CD4-positive, CD25-positive, alpha-beta regulatory T cell (primary cell): ENCODE results near the gene IL4I1. TPM values are rescaled to one million over a fixed set of nuclear protein-coding genes. Genes with fewer than 3 reads are reported as not detected.
"Not testable (repeated sequence)": the region's sequence is repeated elsewhere in the genome, so short reads cannot be mapped to it uniquely, and the experiment has no call there.

ENCODE experiments used
- ATAC-seq, 2 donors: fragments of 150-1000 bp; cut with Tn5 transposase; one replicate each; pipeline ENCODE4 v1.10.0; 2021; ENCODE audit warnings: low read depth in 2 of 2, moderate number of reproducible peaks in 2 of 2, moderate library complexity in 1 of 2
- DNase-seq, 3 donors: peaks; one replicate each; pipeline versions ENCODE4 v3.0.0 to v3.0.0-alpha.2; 2012 to 2022; ENCODE audit warnings: mixed read lengths in 1 of 3
- H3K27ac ChIP-seq: one replicate; pipeline ENCODE4 v1.7.0; 2013; ENCODE audit warnings: mild to moderate bottlenecking, low read length; ENCODE audit not compliant: insufficient read depth, poor library complexity, severe bottlenecking
- H3K27me3 ChIP-seq: one replicate; pipeline ENCODE4 v1.7.0; 2013; ENCODE audit warnings: low read length; ENCODE audit not compliant: control insufficient read depth, insufficient read depth
- H3K36me3 ChIP-seq: one replicate; pipeline ENCODE4 v1.7.0; 2013; ENCODE audit warnings: mild to moderate bottlenecking, low read length, moderate library complexity; ENCODE audit not compliant: control insufficient read depth, insufficient read depth
- H3K4me1 ChIP-seq: 2 replicates; pipeline ENCODE4 v1.7.0; 2013; ENCODE audit warnings: mild to moderate bottlenecking, low read length; ENCODE audit not compliant: insufficient read depth, control insufficient read depth, poor library complexity, severe bottlenecking
- H3K4me3 ChIP-seq: one replicate; pipeline ENCODE4 v1.7.0; 2013; ENCODE audit warnings: low read depth, mild to moderate bottlenecking, low read length, moderate library complexity
- H3K9me3 ChIP-seq, 2 experiments: 1 replicate in 1 of 2; 2 replicates in 1 of 2; pipeline ENCODE4 v1.7.0; 2013; ENCODE audit warnings: low read length in 2 of 2, mild to moderate bottlenecking in 1 of 2, moderate library complexity in 1 of 2; ENCODE audit not compliant: control insufficient read depth in 2 of 2
- H3K27ac Mint-ChIP-seq, 3 donors: one replicate each; pipeline ENCODE4 v1.8.0; 2020 to 2022; ENCODE audit warnings: mild to moderate bottlenecking in 3 of 3, mixed read lengths in 3 of 3, moderate library complexity in 2 of 3
- H3K27me3 Mint-ChIP-seq: one replicate; pipeline ENCODE4 v1.8.0; 2022; ENCODE audit warnings: mild to moderate bottlenecking, mixed read lengths
- H3K36me3 Mint-ChIP-seq: one replicate; pipeline ENCODE4 v1.8.0; 2020; ENCODE audit warnings: mixed read lengths
- H3K4me1 Mint-ChIP-seq, 4 donors: one replicate each; pipeline ENCODE4 v1.8.0; 2020 to 2022; ENCODE audit warnings: mixed read lengths in 4 of 4, mild to moderate bottlenecking in 1 of 4
- H3K4me3 Mint-ChIP-seq, 4 donors: one replicate each; pipeline ENCODE4 v1.8.0; 2020 to 2022; ENCODE audit warnings: mild to moderate bottlenecking in 4 of 4, mixed read lengths in 4 of 4, moderate library complexity in 3 of 4
- H3K9me3 Mint-ChIP-seq, 7 donors: one replicate each; pipeline ENCODE4 v1.8.0; 2020 to 2022; ENCODE audit warnings: mixed read lengths in 7 of 7, mild to moderate bottlenecking in 3 of 7, moderate library complexity in 2 of 7
- polyA plus RNA-seq, 4 donors: library from polyadenylated mRNA; unstranded; fragments of 300-500 nt; fragmentation: Illumina TruSeq; gene quantifications; one replicate each; pipeline ENCODE4 v1.2.3, GENCODE V29; 2021
- total RNA-seq: library from RNA; stranded (reverse); gene quantifications from one replicate; pipeline ENCODE4 v1.2.3, GENCODE V29; 2022

The IL4I1 gene
- total and polyA plus RNA-seq, 5 donors from 2014 or later: 0.20 to 3.7 (median 0.37) TPM

DNA sequence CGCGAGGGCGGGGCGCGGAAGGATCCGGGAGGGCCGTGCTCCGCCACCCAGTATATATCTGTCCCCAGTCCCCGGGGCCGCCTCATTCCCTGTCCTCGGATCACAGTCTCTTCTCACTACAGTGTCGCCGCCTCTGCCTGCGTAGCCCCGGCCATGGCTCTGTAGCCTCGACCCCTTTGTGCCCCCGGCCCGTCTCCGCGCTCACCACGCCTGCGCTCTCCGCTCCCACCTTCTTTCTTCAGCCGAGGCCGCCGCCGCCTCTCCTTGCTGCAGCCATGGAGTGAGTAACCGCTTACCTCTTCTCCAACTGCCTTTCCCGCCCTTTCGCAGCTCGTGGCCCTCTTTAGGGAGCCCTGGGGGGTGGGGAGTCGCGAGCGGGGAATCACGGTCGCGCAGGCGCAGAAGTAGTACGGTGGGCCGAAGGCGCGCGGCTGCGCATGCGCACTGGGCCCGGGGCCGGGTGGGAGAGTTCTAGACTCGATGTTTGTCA is 32.5 kb upstream of the IL4I1 start, which contains the start of the genes ATF5 and NUP62:
Gene ATF5 (plus strand): TSS at position 85 of the 490 bp plus-strand sequence. CDS start 1,646 bp downstream, outside the sequence.
Gene NUP62 (minus strand): TSS at position 384 of the 490 bp plus-strand sequence. CDS start 19,697 bp downstream, outside the sequence.
- H3K9me3 Mint-ChIP-seq: peaks cover 0 to 3% (median 0%) of the 10 kb centered on the region in 7 donors
- peak within 1 kb of the TSS; percentile 97 to 99 (median 97) for H3K4me3 Mint-ChIP-seq
- peak within 1 kb of the TSS; percentile 95 for H3K27ac ChIP-seq
- H3K4me1 Mint-ChIP-seq: peaks cover 11 to 79% (median 51%) of the 10 kb centered on the region in 4 donors
- no peaks in the 10 kb centered on the region for H3K9me3 ChIP-seq
- peak; percentile 86 to 93 (median 90) for DNase-seq
- peaks cover 9% of the 10 kb centered on the region for H3K36me3 Mint-ChIP-seq
- H3K4me1 ChIP-seq: peaks cover 58% of the 10 kb centered on the region
- ATAC-seq: peak; percentile 34 to 42
- peaks cover 16% of the 10 kb centered on the region for H3K27me3 Mint-ChIP-seq
- H3K4me3 ChIP-seq: peak within 1 kb of the TSS; percentile 84
- H3K27me3 ChIP-seq: no peaks in the 10 kb centered on the region
- peak within 1 kb of the TSS; percentile 98 to 99 (median 98) for H3K27ac Mint-ChIP-seq
- H3K36me3 ChIP-seq: peaks cover 24% of the 10 kb centered on the region

DNA sequence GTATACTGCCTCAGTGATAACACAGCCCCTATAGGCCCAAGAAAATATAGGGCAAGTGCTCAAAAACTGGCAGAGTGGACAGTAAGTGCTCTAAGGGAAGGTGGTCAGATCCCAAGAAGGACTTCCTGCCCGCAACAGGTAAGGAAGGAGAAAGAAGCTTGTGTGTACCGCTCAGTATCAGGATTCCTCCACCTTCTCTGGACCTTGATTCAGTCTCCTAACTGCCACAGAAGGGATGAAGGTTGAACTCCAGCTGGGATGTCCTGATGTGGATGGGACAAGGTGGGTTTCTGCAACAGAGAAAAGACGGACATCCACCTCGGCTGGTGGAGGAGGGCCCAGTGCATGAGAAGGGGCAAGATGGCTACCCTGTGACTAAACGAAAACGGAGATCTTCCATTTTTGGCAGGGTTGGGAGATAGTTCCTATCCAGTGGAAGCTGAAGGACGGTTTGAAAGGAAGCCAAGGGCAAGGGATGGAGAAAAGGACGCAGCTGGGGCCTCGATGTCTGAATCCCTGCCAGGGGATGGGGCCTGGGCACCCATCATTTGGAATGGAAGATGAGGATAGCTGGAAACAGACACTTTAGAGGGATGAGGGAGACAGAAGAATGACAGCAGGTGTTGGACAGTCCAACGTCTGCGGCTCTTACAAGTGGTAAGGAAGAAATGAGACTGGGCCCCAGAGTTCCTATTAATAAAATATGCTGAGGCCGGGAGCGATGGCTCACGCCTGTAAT is 31.0 kb upstream of the IL4I1 start:
- no peak overlapping the region for H3K27ac ChIP-seq
- DNase-seq (no peak), ATAC-seq (no peak)
- peak overlapping the region; percentile 37 for H3K4me3 ChIP-seq
- peaks cover 11 to 78% (median 44%) of the 10 kb centered on the region in 4 donors for H3K4me1 Mint-ChIP-seq
- H3K9me3 Mint-ChIP-seq: peaks cover 0 to 3% (median 0%) of the 10 kb centered on the region in 7 donors
- H3K9me3 ChIP-seq: no peaks in the 10 kb centered on the region
- H3K27ac Mint-ChIP-seq: peak overlapping the region; percentile 60 to 98 (median 89)
- peaks cover 9% of the 10 kb centered on the region for H3K36me3 Mint-ChIP-seq
- peaks cover 34% of the 10 kb centered on the region for H3K36me3 ChIP-seq
- H3K4me1 ChIP-seq: peaks cover 48% of the 10 kb centered on the region
- no peaks in the 10 kb centered on the region for H3K27me3 ChIP-seq
- peak overlapping the region; percentile 97 to 99 (median 97) for H3K4me3 Mint-ChIP-seq
- peaks cover 16% of the 10 kb centered on the region for H3K27me3 Mint-ChIP-seq

DNA sequence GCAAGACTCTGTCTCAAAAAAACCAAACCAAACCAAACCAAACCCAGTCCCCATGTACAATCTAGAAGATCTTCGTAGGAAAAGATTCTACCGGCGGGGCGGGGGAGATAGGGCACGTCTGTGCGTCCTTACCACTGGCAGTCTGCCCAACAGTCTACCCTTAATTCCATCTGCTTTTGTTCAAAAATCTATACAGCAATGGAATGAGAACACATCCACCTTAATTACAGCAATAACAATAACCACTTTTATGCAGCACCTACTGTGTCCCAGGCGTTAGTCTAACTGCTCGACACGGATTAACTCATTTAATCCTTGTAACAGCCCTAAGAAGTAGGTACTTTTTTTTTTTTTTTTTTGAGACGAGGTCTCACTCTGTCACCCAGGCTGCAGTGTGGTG is 29.8 kb upstream of the IL4I1 start:
- Mint-ChIP-seq H3K9me3 (peaks cover 0 to 3% (median 0%) of the 10 kb centered on the region in 7 donors), H3K4me1 (peaks cover 4 to 76% (median 41%) of the 10 kb centered on the region in 4 donors), H3K36me3 (peaks cover 9% of the 10 kb centered on the region), H3K27ac (peak overlapping the region in 1 of 3 donors; percentile 36), H3K27me3 (peaks cover 16% of the 10 kb centered on the region), H3K4me3 (peak overlapping the region in 2 of 4 donors; percentile 41 to 71)
- DNase-seq (no peak), ATAC-seq (no peak)
- H3K36me3 ChIP-seq: peaks cover 42% of the 10 kb centered on the region
- H3K9me3 ChIP-seq: no peaks in the 10 kb centered on the region
- H3K4me3 ChIP-seq: no peak overlapping the region
- peaks cover 42% of the 10 kb centered on the region for H3K4me1 ChIP-seq
- no peak overlapping the region for H3K27ac ChIP-seq
- no peaks in the 10 kb centered on the region for H3K27me3 ChIP-seq

DNA sequence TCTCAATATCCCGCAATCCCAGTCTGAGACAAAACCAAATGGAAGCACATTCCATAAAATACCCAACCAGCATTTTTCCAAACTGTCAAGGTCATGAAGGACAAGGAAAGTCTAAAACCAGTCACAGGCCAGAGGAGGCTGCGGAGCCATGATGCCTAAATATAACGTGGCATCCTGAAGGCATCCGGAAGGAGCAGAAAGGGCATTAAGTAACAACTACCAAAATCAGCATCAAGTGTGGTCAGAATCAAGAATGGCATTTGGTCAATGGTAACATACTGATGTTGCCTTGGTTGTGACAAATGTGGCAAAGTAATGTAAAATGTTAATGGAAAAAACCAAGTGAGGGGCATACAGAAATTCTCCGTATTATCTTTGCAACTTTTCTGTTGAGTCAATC is 28.8 kb upstream of the IL4I1 start:
- H3K4me1 ChIP-seq: peaks cover 39% of the 10 kb centered on the region
- no peak for ATAC-seq
- peak overlapping the region in 3 of 4 donors; percentile 26 to 63 (median 60) for H3K4me3 Mint-ChIP-seq
- H3K27ac Mint-ChIP-seq: no peak overlapping the region
- no peak for DNase-seq
- peaks cover 0 to 3% (median 0%) of the 10 kb centered on the region in 7 donors for H3K9me3 Mint-ChIP-seq
- no peak overlapping the region for H3K4me3 ChIP-seq
- peaks cover 16% of the 10 kb centered on the region for H3K27me3 Mint-ChIP-seq
- H3K9me3 ChIP-seq: no peaks in the 10 kb centered on the region
- peaks cover 4 to 74% (median 38%) of the 10 kb centered on the region in 4 donors for H3K4me1 Mint-ChIP-seq
- peaks cover 11% of the 10 kb centered on the region for H3K36me3 Mint-ChIP-seq
- no peak overlapping the region for H3K27ac ChIP-seq
- peaks cover 47% of the 10 kb centered on the region for H3K36me3 ChIP-seq
- H3K27me3 ChIP-seq: no peaks in the 10 kb centered on the region

GRCh38 chr19:49924881-49925210 is 28.2 kb upstream of the IL4I1 start:
- not testable (repeated sequence) for H3K4me3 ChIP-seq, H3K9me3 ChIP-seq, ATAC-seq, DNase-seq, H3K9me3 Mint-ChIP-seq, H3K27me3 ChIP-seq, H3K27ac Mint-ChIP-seq, H3K27ac ChIP-seq
- H3K4me1 ChIP-seq: peaks cover 33% of the 10 kb centered on the region
- H3K36me3 ChIP-seq: peaks cover 48% of the 10 kb centered on the region
- Mint-ChIP-seq H3K27me3 (peaks cover 13% of the 10 kb centered on the region), H3K4me1 (peaks cover 4 to 70% (median 34%) of the 10 kb centered on the region in 4 donors), H3K36me3 (peaks cover 14% of the 10 kb centered on the region), H3K4me3 (peak overlapping the region in 2 of 4 donors; percentile 21 to 63)

GRCh38 chr19:49924004-49924880 is 27.6 kb upstream of the IL4I1 start:
- Histone ChIP-seq H3K4me1 (peaks cover 30% of the 10 kb centered on the region), H3K36me3 (peaks cover 48% of the 10 kb centered on the region), H3K27ac (no peak overlapping the region), H3K9me3 (no peaks in the 10 kb centered on the region), H3K27me3 (no peaks in the 10 kb centered on the region), H3K4me3 (no peak overlapping the region)
- H3K27me3 Mint-ChIP-seq: peaks cover 7% of the 10 kb centered on the region
- DNase-seq (no peak), ATAC-seq (no peak)
- peak overlapping the region in 1 of 4 donors; percentile 21 for H3K4me3 Mint-ChIP-seq
- H3K4me1 Mint-ChIP-seq: peaks cover 9 to 68% (median 32%) of the 10 kb centered on the region in 4 donors
- H3K9me3 Mint-ChIP-seq: peaks cover 0 to 3% (median 0%) of the 10 kb centered on the region in 7 donors
- peaks cover 18% of the 10 kb centered on the region for H3K36me3 Mint-ChIP-seq
- no peak overlapping the region for H3K27ac Mint-ChIP-seq
